ENCODE results near the gene CLCNKB.

Gene CLCNKB

GRCh38 chr1:16076031-16076864, 32.7 kb downstream of the CLCNKB start:
- no peak for DNase-seq (ENCODE audit: low spot score)

GRCh38 chr1:16076865-16077238, 33.3 kb downstream of the CLCNKB start:
- DNase-seq (ENCODE audit: low spot score), result no peak

- DNase-seq (ENCODE audit: low spot score), result no peak
Measured at GRCh38 chr1:16077406-16078245, 34.0 kb downstream of the CLCNKB start.

- DNase-seq (ENCODE audit: low spot score), result peak; percentile 48
Measured at GRCh38 chr1:16078925-16079656, 35.5 kb downstream of the CLCNKB start.

GRCh38 chr1:16080422-16081150, 37.0 kb downstream of the CLCNKB start:
- DNase-seq (ENCODE audit: low spot score), result no peak

GRCh38 chr1:16081636-16082035, 38.1 kb downstream of the CLCNKB start:
- DNase-seq (ENCODE audit: low spot score), result no peak

- DNase-seq (ENCODE audit: low spot score), result no peak
Measured at GRCh38 chr1:16082283-16083038, 38.9 kb downstream of the CLCNKB start.

GRCh38 chr1:16083486-16083885, 39.9 kb downstream of the CLCNKB start:
- DNase-seq (ENCODE audit: low spot score), result no peak

GRCh38 chr1:16085522-16085921, 41.9 kb downstream of the CLCNKB start:
- DNase-seq (ENCODE audit: low spot score), result no peak

- DNase-seq (ENCODE audit: low spot score), result no peak
Measured at GRCh38 chr1:16087733-16088132, 44.2 kb downstream of the CLCNKB start.

- no peak for DNase-seq (ENCODE audit: low spot score)
Measured at GRCh38 chr1:16088351-16088911, 44.8 kb downstream of the CLCNKB start.

GRCh38 chr1:16088996-16089395, 45.4 kb downstream of the CLCNKB start:
- no peak for DNase-seq (ENCODE audit: low spot score)

- DNase-seq (ENCODE audit: low spot score), result no peak
Measured at GRCh38 chr1:16090076-16090826, 46.7 kb downstream of the CLCNKB start.

GRCh38 chr1:16091296-16091695, 47.7 kb downstream of the CLCNKB start:
- no peak for DNase-seq (ENCODE audit: low spot score)

GRCh38 chr1:16092097-16092922, 48.7 kb downstream of the CLCNKB start:
- no peak for DNase-seq (ENCODE audit: low spot score)

GRCh38 chr1:16092923-16093511, 49.4 kb downstream of the CLCNKB start:
- no peak for DNase-seq (ENCODE audit: low spot score)

- DNase-seq (ENCODE audit: low spot score), result no peak
Measured at GRCh38 chr1:16093611-16094010, 50.0 kb downstream of the CLCNKB start.

- DNase-seq (ENCODE audit: low spot score), result no peak
Measured at GRCh38 chr1:16094453-16095158, 51.0 kb downstream of the CLCNKB start.

All from putamen (tissue), 1 donor.